SKM-1 (cell line): ENCODE data around the gene PHLDB1.
"Not testable (repeated sequence)": the region's sequence is repeated elsewhere in the genome, so short reads cannot be mapped to it uniquely, and the experiment has no call there.

Experiments
- DNase-seq: peaks from one replicate; lab custom pipeline; 2025; ENCODE audit not compliant: unreplicated experiment; lab: John Stamatoyannopoulos, UW

PHLDB1 gene

DNA sequence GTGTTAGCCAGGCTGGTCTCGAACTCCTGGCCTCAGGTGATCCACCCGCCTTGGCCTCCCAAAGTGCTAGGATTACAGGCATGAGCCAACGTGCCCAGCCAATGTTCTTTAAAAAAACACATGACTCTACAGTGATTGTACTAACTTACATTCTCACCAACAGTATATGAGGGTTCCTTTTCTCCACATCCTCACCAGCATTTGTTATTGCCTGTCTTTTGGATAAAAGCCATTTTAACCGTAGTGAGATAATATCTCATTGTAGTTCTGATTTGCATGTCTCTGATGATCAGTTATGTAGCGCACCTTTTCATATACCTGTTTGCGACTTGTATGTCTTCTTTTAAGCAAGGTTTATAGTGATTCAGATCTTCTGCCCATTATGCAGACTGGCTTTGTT, 75.5 kb downstream of the PHLDB1 start:
- DNase-seq, result not testable (repeated sequence)

DNA sequence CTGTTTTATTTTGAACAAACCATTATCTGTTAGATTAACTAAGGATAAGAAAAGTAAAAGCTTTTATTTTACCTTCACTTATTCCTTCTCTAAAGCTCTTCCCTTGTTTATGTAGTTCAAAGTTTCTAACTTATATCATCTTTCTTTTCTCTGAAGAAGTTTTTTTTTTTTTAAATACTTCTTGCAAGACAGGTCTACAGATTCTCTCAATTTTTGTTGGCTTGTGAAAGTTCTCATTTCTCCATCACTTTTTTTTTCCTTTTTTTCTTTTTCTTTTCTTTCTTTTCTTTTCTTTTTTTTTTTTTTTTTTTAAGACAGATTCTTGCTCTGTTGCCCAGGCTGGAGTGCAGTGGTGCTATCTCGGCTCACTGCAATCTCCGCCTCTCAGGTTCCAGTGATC, 76.8 kb downstream of the PHLDB1 start:
- DNase-seq, result no peak

DNA sequence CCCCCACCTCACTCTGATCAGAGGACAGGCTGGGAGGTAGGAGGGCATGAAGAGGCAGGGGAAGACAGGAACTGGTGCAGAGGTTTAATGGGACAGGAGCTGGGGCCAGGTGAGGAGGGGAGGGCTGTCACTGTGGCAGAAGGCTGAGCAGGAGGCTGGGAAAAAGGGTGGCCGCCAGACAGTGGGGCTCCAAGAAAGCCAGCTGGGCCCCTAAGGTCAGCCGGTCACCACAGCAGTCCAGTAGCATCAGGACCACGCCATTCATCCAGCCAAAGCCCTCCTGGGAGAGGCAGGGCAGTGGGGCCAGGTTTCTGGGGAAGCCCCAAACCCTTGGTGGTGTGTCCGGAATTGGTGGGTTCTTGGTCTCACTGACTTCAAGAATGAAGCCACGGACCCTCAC, 80.5 kb downstream of the PHLDB1 start:
- no peak for DNase-seq

DNA sequence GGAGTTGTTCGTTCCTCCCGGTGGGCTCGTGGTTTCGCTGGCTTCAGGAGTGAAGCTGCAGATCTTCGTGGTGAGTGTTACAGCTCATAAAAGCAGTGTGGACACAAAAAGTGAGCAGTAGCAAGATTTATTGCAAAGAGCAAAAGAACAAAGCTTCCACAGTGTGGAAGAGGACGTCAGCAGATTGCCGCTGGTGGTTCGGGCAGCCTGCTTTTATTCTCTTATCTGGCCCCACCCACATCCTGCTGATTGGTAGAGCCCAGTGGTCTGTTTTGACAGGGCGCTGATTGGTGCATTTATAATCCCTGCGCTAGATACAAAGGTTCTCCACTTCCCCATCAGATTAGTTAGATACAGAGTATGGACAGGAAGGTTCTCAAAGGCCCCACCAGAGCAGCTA, 80.9 kb downstream of the PHLDB1 start:
- DNase-seq, result not testable (repeated sequence)

DNA sequence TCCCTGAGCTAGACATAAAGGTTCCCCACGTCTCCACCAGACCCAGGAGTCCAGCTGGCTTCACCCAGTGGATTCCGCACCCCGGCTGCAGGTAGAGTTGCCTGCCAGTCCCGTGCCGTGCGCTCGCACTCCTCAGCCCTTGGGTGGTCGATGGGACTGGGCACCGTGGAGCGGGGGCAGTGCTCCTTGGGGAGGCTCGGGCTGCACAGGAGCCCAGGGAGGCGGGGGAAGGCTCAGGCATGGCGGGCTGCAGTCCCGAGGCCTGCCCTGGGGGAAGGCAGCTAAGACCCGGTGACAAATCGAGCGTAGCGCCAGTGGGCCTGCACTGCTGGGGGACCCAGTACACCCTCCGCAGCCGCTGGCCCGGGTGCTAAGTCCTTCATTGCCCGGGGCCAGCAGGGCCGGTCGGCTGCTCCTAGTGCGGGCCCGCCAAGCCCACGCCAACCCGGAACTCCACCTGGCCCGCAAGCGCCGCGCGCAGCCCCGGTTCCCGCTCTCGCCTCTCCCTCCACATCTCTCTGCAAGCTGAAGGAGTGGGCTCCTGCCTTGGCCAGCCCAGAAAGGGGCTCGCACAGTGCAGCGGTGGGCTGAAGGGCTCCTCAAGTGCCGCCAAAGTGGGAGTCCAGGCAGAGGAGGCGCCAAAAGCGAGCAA, 81.6 kb downstream of the PHLDB1 start:
- no peak for DNase-seq

DNA sequence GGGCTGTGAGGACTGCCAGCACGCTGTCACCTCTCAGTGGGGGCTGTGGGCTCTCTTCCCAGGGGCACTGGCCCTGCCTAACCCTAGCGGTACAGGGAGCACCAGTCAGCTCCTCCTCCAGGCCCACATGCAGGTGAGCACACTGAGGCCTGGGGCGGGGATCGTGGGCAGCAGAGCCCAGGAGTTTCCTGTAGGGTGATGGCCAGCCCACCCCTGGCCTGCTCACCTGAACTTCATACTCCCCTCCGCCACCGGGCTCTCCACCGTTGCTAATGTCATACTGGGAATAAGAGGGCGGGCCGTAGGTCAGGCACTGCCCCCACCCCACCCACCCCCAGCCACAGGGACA, 82.1 kb downstream of the PHLDB1 start:
- DNase-seq, result no peak

DNA sequence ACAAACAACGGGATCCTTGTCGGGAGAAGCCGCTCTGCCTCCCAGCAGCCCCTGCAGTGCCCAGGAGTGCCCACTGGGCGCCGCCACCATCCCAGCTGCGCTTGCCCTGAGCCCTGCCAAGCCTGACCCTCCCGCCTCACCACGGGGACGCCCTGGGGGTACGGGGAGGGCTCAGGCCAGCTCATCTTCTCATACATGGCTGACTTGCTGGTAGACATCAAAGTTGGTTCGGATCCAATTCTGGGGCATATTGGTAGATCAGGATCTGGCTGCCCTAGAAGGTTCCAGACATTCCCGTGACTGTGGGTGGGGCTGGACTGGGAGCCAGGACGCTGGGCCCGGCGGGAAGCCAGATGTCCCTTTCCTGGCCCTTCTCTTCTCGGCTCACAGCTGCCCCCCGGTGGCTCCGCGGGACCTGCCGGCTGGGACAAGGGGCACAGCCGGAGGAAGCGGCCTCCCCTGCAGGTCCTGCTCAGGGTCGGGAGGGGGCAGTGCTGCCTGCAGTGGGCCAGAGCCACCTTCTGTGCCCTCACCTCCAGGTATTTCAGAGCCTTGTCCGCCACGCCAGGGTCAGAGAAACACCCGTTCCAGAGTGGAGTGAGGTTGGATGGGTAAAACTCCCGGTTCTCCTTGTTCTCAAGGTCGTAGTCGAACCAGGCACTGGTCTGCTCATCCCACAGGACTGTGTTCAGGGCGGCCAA, 82.6 kb downstream of the PHLDB1 start:
- DNase-seq, result peak; percentile 62

DNA sequence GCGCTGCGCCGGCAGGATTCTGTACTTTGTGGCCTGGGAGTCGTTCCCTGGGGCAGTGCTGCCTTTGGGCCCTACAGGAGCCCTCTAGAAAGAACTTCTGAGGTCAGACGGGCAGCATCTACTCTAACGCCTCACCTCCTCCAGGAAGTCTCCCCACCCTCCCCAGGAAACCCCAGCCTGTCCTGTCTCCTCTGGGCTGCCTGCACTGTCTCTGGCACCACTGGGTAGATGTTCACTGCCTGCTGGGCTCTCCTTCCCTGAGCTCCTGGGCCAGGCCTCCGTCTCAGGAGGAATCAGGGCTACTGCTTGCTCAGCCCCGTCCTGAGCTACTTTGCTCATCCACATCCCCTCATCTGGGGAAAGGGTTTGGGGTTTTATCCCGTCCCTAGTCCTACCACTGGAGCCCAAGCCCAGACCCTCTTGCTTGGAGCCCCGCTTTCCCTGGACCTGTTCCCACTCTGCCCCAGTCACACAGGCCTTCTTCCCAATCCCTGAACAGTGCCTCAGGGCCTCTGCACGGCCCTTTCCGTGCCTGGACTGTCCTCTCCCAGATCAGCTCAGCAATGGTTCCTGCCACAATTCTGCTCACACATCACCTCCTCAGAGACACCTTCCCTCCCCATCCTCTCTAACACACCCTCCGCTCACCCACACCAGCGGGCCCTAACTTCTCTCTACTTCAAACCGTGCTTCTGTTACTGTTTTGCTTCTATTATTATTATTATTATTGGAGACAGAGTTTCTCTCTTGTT, 83.3 kb downstream of the PHLDB1 start:
- DNase-seq, result no peak

DNA sequence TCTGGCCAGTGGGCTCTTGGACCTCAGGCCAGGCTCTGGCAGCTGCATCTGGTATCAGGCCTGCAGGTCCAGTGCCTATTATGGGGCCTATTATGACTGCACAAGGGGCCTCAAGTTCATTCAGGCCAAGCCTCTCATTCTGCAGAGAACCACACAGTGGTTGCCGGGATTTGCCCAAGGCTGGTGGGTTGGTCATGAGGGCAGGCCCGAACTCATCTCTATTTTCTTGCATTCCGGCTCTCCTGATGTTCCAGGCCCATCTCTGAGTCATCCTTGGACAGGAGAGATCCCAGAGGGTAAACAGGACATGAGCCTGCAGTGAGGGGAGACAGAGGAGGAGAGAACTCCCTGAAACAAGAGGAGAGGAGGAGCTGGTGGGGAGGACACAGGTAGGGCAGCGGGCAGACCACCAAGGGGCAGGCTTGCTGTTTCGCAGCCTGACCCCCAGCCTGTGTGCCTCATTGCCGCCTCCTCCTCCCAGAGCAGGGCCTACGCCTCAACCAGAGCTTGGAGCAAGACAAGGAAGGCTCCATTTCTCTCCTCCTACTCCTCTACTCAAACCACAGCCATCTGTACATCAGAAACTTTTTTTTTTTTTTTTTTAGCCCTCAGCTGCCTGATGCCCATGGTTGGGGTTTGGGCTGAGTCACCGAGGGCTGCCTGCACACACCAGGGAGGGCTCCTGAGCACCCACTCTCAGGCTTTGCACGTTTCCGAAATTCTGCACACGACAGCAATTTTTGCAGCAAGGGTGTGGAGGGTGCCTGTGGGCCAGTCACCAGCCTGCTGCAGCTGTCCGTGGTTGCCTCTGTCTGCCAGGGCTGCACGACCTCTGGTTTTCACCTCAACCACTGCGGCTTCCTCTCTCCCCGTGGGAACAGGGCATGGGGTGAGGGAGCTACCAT, 84.8 kb downstream of the PHLDB1 start:
- no peak for DNase-seq

DNA sequence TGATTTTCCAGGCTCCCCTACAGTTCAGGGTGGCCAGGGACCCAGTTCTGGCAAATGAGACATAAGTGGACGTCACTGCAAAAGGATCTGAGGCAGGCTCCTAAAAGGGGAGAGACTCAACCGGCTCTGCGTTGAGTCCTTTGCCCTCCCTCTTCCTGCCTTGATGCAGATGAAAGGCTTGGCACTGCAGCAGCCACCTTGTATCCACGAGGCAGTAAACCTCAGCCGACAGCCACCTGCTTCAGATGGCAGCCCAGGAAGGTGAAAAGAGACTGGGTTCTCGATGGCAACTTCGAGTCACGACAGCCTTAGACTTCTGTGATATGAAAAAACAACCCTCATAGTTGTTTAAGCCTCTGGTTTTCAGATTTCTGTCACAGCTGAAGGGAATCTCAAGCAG, 86.8 kb downstream of the PHLDB1 start:
- no peak for DNase-seq

DNA sequence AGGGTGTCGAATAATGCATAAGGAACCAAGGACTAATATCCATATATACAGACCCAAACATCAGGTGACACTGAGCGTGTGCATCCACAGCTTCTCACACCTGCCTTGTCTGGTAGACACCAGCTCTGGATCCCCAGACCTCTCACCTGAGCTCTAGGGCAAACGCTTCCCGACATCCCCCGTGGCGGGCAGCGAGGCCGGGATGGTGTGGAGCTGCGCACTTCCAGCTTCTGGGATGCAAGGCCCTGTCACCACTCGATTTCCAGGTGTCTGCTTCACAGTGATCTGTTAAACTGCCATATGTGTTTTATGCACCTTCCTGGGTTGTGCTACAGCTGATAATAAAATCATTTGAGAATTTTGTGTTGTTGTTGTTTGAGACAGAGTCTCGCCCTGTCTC, 87.4 kb downstream of the PHLDB1 start:
- no peak for DNase-seq

DNA sequence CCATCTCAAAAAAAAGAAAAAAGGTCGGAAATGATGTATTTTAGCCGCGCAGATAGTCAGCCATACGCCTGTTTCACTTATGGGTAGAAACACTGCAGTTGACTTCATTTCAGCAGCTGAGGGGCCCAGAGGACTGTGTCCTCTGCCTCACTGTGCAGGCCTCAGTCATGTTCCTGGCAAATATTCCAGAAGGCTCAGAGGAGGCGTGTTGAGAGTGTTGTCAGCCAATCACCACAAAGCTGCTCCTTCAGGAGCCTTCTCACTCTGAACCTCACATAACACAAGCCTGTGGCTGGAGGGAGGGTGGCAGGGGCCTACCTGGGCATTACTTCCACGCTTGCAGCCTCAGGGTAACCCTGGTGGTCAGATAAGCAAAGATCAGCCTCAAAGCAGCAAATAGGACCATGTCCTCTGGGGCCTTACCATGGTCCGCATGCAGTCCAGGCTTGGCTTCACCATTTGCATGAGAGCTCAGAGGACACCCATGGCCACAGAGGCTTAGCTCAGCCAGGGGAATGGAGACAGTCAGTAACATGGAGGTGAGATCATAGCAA, 89.3 kb downstream of the PHLDB1 start:
- no peak for DNase-seq

DNA sequence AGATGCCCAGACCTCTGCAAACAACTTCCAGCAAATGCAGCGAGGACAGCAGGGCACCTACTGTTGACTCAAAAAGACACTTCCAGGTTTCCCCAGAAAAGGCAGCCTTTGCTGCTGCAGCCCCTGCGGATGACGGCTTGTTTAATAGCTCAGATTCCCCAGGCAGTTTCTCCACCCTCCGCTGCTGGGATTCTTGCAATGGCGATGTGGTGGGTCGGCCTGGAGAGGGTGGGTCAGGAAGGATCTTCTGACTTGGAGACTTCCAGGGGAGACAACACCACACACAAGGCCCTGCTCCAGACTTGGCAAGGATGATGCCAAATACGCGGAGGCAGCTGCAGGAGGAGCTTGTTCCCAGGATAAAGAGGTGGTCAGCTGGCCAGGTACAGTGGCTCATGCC, 89.9 kb downstream of the PHLDB1 start:
- DNase-seq, result no peak

DNA sequence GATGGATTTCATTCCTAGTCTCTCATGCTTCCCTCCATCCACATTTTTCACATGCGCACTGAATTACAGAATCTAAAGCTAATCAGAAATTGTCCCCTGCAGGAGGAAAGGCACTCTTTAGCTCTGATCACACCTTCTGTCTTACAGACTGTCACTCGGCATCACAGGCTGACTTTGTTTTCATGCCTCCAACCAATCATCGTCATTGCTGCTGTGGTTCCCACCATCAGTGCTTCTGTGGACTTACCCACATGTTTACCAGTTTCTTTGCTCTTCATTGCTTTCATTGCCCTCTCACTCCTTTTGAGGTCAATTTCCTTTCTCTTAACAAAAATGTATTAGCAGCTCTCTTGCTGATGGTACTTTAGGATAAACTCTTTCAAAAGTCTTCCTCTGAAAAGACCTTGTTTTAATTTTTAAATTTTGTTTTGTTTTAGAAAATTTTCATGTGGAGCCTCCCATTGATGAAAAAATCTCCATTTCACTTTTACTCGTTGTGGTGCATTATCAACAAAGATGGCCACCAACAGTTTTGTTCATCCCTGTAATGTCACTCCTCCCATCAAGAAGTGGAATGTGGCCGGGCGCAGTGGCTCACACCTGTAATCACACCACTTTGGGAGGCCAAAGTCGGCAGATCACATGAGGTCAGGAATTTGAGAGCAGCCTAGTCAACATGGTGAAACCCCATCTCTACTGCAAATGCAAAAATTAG, 92.2 kb downstream of the PHLDB1 start:
- no peak for DNase-seq

DNA sequence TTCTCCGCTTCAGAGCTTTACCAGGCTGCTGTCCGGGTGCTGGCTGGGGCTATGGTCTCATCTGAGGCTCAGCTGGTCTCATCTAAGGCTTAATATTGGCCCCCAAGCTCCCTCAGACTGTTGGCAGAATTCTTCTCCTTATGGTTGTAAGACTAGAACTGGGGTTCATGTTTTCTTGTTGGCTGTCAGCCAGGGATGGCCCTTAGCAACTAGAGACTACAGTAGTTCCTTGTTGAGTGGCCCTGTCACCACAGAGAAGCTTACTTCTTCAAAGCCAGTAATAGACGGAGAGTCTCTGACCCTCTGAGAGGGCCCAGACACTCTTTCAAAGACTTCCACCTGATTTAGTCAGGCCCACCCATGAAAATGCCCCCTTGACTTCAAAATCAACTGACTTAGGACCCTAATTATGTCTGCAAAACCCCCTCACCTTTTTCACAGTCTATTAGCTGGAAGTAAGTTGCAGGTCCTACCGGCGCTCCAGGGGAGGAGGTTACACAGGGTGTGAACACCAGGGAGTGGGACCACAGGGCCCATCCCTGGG, 96.2 kb downstream of the PHLDB1 start:
- DNase-seq, result peak; percentile 45

DNA sequence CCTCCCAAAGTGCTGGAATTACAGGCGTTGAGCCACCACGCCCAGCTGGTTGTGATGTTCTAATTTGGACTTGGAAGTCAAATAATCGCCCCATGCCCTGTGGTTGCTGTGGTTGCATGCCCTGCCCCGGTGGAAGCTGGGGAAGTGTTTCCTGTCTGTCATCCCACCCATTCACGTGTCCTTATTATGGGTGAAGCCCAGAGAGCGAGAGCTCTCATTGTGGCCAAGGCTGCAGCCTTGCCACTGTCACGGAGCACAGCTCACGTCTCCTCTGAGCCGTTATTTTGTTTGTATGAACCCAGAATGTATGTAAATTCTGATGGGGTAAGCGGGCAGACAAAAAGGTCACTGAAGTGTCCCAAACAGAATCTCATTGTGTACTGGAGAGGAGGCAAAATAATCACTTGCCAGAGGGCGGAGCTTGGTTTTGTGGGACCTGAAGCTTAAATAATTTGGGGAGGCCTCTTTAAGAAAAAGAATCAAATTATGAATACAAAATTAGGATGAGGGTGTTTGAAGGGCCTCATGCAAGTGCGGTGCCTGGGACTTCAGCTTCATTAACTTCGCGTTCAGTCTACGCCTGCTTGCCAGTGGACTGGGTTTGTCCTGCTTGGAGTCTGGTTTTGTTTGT, 97.8 kb downstream of the PHLDB1 start:
- DNase-seq, result no peak

DNA sequence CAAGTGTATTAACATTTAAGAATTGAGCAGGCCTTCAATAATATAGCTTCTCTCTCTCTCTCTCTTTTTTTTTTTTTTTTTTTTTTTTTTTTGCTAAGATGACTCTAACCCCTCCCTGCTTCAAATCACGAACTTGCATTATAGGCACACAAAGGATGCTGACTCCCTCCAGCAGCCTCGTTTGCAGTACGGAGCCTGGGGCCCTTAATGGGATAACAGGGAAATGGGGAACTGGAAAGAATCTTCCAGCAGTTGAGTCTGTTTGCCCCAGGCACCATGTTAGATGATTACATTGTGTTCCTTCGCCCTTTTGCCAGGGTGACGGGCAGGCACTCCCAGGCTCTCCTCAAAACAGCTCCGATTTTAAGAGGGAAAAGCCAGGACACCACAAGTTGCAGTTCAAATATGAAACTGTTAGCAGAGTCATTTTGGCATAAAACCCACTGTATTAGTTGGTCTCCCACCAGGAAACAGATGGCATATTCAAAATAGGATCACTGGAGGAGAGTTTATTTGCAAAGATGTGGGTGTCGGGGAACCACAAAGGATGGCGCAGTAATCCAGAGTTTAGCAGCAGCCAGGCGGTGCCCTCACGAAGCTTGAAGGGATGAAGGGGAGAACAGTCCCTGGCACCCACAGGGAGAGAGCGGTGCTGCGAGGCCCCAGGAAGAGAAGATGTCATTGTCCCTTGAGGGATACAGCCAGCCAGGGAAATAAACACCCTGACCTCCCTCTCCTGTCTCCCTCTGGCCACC, 98.6 kb downstream of the PHLDB1 start:
- DNase-seq, result no peak

DNA sequence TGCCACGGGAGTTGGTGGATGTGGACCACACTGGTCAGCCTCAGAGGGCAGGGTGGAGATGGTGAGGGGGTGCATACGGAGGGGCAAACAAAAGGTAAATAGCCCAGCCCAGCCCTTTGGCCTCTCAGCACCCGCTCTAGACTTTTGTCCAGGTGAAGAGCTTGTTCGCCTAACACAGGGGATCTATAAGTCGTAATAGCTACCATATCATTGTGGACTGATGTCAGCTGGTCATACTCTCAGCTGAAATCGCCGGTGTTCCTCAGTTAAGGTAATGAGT, 99.1 kb downstream of the PHLDB1 start:
- DNase-seq, result no peak
